Measurements from ENCODE around the gene DNAAF8. TPM values are rescaled to one million over a fixed set of nuclear protein-coding genes. Genes with fewer than 3 reads are reported as not detected.

Gene DNAAF8
- 0.33 and 0.39 TPM in 2 replicates for total RNA-seq (2021)
- long read RNA-seq, partial matches to known transcripts = 1 of 2 reads
- long read RNA-seq, other reads (novel, unspliced or antisense) = 0 of 2 reads

GRCh38 chr16:4734063-4734729 is at the start of gene DNAAF8, which contains the start of gene ANKS3:
TSS of gene DNAAF8 (plus strand) at chr16:4734537. CDS start at chr16:4736515, 1,978 bp downstream.
TSS of gene ANKS3 (minus strand) at chr16:4734271. CDS start at chr16:4730149, 4,122 bp downstream.
- no CpG with 5 or more reads among the region's 70 CpGs for WGBS (ENCODE audit: extremely low coverage, insufficient read length, low lambda C conversion rate)
- Mint-ChIP-seq H3K4me1 (peaks cover 8 to 12% of the 10 kb centered on the region in 2 experiments), H3K36me3 (ENCODE audit: insufficient read depth in 1 of 3, low read depth in 3 of 3) (peaks cover 0 to 13% (median 13%) of the 10 kb centered on the region in 3 experiments; a peak in 5 of 7 replicates), H3K4me3 (peak within 1 kb of the TSS; percentile 92 to 97), H3K9me3 (no peaks in the 10 kb centered on the region; a peak in 1 of 5 replicates), H3K27ac (peak within 1 kb of the TSS; percentile 96 to 97 (median 96)), H3K27me3 (ENCODE audit: low read depth) (peaks cover 4% of the 10 kb centered on the region)
- Histone ChIP-seq H2BK20ac (ENCODE audit: low read depth, low read length, poor library complexity, severe bottlenecking) (no peak within 1 kb of the TSS), H3K23ac (ENCODE audit: insufficient read length, low read depth, low read length) (no peak within 1 kb of the TSS), H2BK120ac (ENCODE audit: low read depth, low read length, poor library complexity, severe bottlenecking) (no peak within 1 kb of the TSS), H3K9ac (ENCODE audit: extremely low read depth, insufficient read length, low read length) (peak within 1 kb of the TSS; percentile 53), H3T11ph (ENCODE audit: low read length) (no peak within 1 kb of the TSS), H2AK5ac (ENCODE audit: insufficient read length, low read length) (no peak within 1 kb of the TSS), H2BK12ac (ENCODE audit: insufficient read length, low read depth, low read length) (no peak within 1 kb of the TSS), H3K4ac (ENCODE audit: low read depth, low read length) (no peak within 1 kb of the TSS), H2AFZ (ENCODE audit: low read length) (peak within 1 kb of the TSS; percentile 59), H3K4me2 (ENCODE audit: insufficient read depth, insufficient read length, low read length) (peak within 1 kb of the TSS; percentile 94), H2BK15ac (ENCODE audit: low read depth, low read length) (no peak within 1 kb of the TSS), H4K91ac (ENCODE audit: insufficient read length, low read depth, low read length) (no peak within 1 kb of the TSS), H4K20me1 (ENCODE audit: control insufficient read depth, insufficient read depth, insufficient read length) (no peaks in the 10 kb centered on the region), H3K27me3 (ENCODE audit: insufficient read depth, low read length) (no peaks in the 10 kb centered on the region), H3K9me3 (ENCODE audit: control insufficient read depth, low read depth, low read length) (no peaks in the 10 kb centered on the region), H3K27ac (ENCODE audit: insufficient read length, low read depth, low read length) (no peak within 1 kb of the TSS), H3K23me2 (ENCODE audit: insufficient read length, low read depth, low read length, poor library complexity, severe bottlenecking) (peaks cover 9% of the 10 kb centered on the region), H3K79me2 (ENCODE audit: insufficient read depth, low read length) (peaks cover 4% of the 10 kb centered on the region; the same call in 1 of the 2 replicates), H3K56ac (ENCODE audit: insufficient read length, low read depth, low read length) (no peak within 1 kb of the TSS), H3K14ac (ENCODE audit: insufficient read depth, low read length) (no peak within 1 kb of the TSS), H2BK5ac (ENCODE audit: insufficient read length, low read length) (no peak within 1 kb of the TSS), H3K18ac (ENCODE audit: insufficient read length, low read depth, low read length) (peak within 1 kb of the TSS; percentile 10), H3K4me1 (ENCODE audit: insufficient read depth, low read length) (no peaks in the 10 kb centered on the region), H4K5ac (ENCODE audit: insufficient read length, low read depth, low read length) (no peak within 1 kb of the TSS), H3K79me1 (ENCODE audit: insufficient read depth, low read depth, low read length, poor library complexity, severe bottlenecking) (peaks cover 3% of the 10 kb centered on the region), H4K8ac (replicated peaks; ENCODE audit: insufficient read length, low read depth, low read length) (no peak within 1 kb of the TSS)
- peak; percentile 98 for DNase-seq
- no peak for TF ChIP-seq CTCF (conservative IDR thresholded peaks at IDR 0.05)
